DMS 273 (cell line): ENCODE results near the gene CAPZA2.

Experiments used
- DNase-seq: peaks from one replicate; lab custom pipeline; 2025; ENCODE audit not compliant: unreplicated experiment; lab: John Stamatoyannopoulos, UW

Gene CAPZA2

DNA sequence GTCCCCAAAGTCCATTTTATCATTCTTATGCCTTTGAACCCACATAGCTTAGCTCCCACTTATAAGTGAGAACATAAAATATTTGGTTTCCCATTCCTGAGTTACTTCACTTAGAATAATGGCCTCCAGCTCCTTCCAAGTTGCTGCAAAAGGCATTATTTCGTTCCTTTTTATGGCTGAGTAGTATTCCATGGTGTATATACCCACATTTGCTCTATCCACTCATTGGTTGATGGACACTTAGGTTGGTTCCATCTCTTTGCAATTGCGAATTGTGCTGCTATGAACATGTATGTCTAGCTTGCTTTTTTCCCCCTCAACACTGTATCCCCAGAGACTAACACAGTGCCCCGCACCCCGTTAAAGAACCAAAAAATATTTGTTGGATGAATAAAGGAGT, 670 bp upstream of the CAPZA2 start:
- no peak for DNase-seq

GRCh38 chr7:116862951-116863670, 724 bp downstream of the CAPZA2 start:
- DNase-seq, result peak; percentile 76

DNA sequence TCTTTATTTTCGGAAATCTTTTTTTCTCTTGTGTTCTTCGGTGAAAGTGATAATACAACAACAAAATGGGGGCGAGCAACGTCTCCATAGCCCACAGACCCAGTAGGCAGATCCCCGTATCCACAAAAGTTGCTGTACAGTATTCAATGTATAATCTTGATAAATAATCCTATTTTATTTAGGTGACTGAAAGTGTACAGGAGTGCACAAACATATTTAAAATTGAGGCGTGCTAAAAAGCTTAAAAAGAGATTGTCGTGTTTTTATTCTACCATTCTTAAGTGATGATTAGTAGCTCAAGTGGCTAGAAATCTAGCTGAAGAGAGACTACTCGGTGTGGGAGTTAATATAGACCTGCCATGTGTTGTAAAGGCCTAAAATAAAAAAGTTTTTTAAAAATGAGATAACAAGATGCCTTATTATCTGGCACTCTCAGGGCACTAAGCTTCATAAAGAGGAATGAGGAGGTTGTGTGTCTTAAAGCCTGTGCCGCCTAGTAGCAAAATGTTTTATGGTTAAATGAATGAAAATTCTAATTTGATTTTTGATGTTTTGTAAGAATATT, 1.6 kb downstream of the CAPZA2 start:
- DNase-seq, result peak; percentile 24

DNA sequence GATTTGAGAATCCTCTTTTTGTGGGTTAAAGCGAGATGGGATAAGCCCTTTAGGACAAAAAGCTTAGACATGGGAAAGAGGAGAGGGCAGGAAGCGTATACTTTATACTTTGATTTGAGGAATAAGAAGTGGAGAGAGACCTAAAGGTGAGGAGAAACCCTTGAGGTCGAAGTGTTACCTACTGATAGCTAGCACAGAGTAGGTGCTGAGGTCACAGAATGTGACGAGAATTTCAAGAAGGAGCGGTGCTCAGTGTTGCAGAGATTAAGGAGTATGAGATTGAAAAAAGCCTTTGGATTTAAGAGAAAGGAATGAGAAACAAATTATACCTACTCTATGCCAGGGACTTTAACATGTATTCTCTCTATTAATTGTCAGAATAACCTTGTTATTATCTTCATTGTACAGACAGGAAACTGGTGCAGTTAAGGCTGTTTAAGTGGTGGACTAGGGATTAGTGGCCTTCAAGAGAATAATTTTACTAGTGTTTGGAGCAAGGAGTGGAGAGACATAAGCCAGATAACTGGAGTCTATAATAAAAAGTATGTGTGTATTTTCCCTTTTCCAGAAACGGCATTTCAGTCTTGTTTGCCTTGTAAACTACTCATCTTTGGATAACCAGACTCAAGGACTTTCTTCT, 8.8 kb downstream of the CAPZA2 start:
- DNase-seq, result no peak

GRCh38 chr7:116872026-116872425, 9.6 kb downstream of the CAPZA2 start:
- DNase-seq, result no peak

DNA sequence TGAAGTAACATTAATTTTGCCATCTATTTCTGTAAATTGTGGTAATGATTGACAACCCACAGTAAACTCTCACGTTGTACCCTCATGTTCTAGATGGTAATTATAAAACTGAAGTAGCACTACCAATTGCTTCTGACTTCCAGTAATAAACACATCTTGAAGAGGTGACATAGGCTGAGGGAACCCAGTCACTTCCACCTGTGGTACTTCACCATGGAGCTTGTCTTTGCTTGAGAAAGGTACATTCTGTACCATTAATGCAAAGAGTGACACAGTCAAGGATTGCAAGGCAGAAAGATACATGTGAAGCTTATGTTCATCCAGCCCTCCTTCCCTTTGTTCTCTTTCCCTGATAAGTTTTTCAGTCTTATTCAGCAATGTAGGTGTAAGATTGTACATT, 11.2 kb downstream of the CAPZA2 start:
- no peak for DNase-seq

GRCh38 chr7:116876664-116877442, 14.5 kb downstream of the CAPZA2 start:
- DNase-seq, result peak; percentile 17

GRCh38 chr7:116877443-116878217, 15.2 kb downstream of the CAPZA2 start:
- no peak for DNase-seq

- DNase-seq, result no peak
These were observed 22.3 kb downstream of the CAPZA2 start for GRCh38 chr7:116884691-116885090.

GRCh38 chr7:116885724-116886123, 23.3 kb downstream of the CAPZA2 start:
- DNase-seq, result no peak

GRCh38 chr7:116886543-116887156, 24.3 kb downstream of the CAPZA2 start:
- DNase-seq, result peak; percentile 24

- no peak for DNase-seq
These were observed 26.5 kb downstream of the CAPZA2 start for GRCh38 chr7:116888895-116889294.

- DNase-seq, result no peak
These were observed 33.5 kb downstream of the CAPZA2 start for GRCh38 chr7:116895849-116896248.

GRCh38 chr7:116897661-116898060, 35.3 kb downstream of the CAPZA2 start:
- DNase-seq, result no peak

DNA sequence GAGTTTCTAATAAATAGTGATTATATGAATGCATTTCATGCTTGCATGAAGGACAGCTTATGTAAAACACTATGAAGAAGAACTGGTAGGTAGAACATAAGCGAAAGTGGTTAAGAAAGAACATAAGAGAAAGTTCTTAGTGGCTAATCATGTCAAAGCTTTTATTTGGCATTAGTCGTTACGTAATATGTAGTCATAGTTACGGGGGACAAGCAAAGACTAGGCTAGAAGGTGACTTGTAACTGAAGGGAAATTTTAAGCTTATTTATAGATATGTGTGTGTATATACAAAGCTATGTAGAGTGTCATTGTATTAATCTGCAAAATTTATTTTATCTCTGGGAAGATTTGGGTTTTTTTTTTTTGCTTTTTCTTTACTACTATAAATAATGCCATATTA, 36.9 kb downstream of the CAPZA2 start:
- DNase-seq, result no peak

- no peak for DNase-seq
These were observed 38.8 kb downstream of the CAPZA2 start for GRCh38 chr7:116901143-116901542.

- no peak for DNase-seq
These were observed 40.5 kb downstream of the CAPZA2 start for GRCh38 chr7:116902867-116903266.

DNA sequence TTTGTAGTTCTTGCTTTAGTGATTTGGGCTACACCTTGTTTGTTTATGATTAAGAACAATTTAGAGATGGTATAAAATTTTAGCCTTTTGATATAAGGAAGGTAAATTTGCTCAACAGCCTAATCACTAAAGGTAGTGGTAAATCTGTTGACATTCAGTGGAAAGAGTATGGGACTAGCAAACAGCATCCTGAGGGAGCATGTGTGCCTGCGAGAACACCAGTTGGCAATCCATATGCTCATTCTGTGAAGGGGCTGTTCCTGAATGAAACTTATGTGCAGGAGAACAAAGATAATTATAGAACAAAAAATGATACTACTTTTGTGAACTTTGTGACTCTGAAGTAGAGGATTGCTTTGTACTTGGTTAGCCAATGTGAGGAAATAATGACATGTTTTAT, 44.0 kb downstream of the CAPZA2 start:
- DNase-seq, result peak; percentile 66

DNA sequence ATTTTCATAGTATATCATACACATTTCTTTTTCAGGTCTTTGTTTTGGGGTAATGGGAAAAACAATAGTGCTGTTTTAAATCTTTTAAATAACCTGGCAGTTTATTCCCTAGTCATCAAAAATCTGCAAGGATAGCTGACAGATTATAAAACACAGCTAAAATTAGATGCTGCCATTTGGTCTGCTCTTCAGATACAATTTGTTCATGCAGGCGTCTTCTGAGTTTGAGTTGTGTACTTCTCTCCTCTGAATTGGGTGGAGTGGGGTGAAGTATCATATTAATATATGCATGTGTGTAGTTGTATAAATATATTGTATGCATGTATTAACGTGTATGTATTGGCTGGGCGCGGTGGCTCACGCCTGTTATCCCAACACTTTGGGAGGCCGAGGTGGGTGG, 48.0 kb downstream of the CAPZA2 start:
- no peak for DNase-seq

DNA sequence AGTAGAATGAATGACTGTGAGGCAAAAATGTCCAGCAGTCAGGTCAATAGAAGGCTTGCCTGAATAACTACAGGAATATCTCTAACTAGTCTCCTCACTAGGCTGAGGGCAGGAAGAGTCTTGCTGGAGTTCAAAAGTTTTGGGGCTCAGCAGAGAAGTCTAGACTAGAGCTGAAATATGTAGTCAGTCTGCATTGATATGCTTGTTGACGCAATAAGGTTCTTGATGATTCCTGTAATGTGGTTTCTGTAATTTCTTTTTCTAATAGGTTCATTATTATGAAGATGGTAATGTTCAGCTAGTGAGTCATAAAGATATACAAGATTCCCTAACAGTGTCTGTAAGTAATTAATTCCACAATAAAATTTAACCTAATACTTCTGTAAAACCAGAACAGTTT, 49.4 kb downstream of the CAPZA2 start:
- no peak for DNase-seq
